Tibial artery (tissue), 4 donors: Measurements from ENCODE around the gene GARNL3.

Experiments
- DNase-seq, 2 donors: peaks; one replicate each; pipeline ENCODE4 v3.0.0-alpha.2; 2019
- H3K27ac ChIP-seq, 2 donors: fragments of 200-600 bp; sonication (generic) in 1 of 2; 1 replicate in 1 of 2; 2 replicates in 1 of 2; pipeline ENCODE4 v1.5.1; 2018 to 2019; ENCODE audit warnings: mild to moderate bottlenecking in 1 of 2
- H3K27me3 ChIP-seq, 2 donors: fragments of 200-600 bp; sonication (generic) in 1 of 2; one replicate each; pipeline versions ENCODE4 v1.5.1 to v1.6.0; 2016 to 2019
- H3K36me3 ChIP-seq, 3 donors: fragments of 200-600 bp; sonication (generic) in 2 of 3; one replicate each; pipeline ENCODE4 v1.5.1; 2016 to 2019; ENCODE audit warnings: mild to moderate bottlenecking in 2 of 3
- H3K4me1 ChIP-seq, 4 donors: fragments of 200-600 bp; sonication (generic) in 2 of 4; 1 replicate in 3 of 4; 2 replicates in 1 of 4; pipeline ENCODE4 v1.5.1; 2016 to 2019
- H3K4me3 ChIP-seq, 2 donors: fragments of 200-600 bp; sonication (generic) in 1 of 2; 1 replicate in 1 of 2; 2 replicates in 1 of 2; pipeline ENCODE4 v1.5.1; 2018 to 2019; ENCODE audit warnings: mild to moderate bottlenecking in 2 of 2
- H3K9me3 ChIP-seq, 3 donors: fragments of 200-600 bp; sonication (generic) in 1 of 3; one replicate each; pipeline ENCODE4 v1.5.1; 2016 to 2019
- CTCF ChIP-seq, 2 experiments: fragments of 200-600 bp in 1 of 2; fragments of 450-650 bp in 1 of 2; IDR thresholded peaks; one replicate each; pipeline ENCODE4 v1.5.1; 2017 to 2019; ENCODE audit warnings: antibody characterized with exemption in 2 of 2, mild to moderate bottlenecking in 1 of 2, moderate library complexity in 1 of 2
- intact Hi-C: fragments of 100-400 bp; cut with DNase I; formaldehyde crosslinking; loops from one replicate; pipeline ENCODE4 v1.15.0; 2023; ENCODE audit warnings: low total_unique reads

Gene GARNL3

GRCh38 chr9:127422787-127423186 lies 158.2 kb downstream of the GARNL3 start:
- H3K4me3 ChIP-seq, result peak overlapping the region; percentile 63 to 88
- DNase-seq, result no peak
- H3K27me3 ChIP-seq, result no peaks in the 10 kb centered on the region
- TF ChIP-seq CTCF (IDR thresholded peaks at IDR 0.05), result no peak
- peaks cover 0 to 40% (median 32%) of the 10 kb centered on the region in 4 donors for H3K4me1 ChIP-seq
- peak overlapping the region; percentile 81 to 87 for H3K27ac ChIP-seq
- intact Hi-C loops, result no loop called here
- no peaks in the 10 kb centered on the region for H3K9me3 ChIP-seq
- no peaks in the 10 kb centered on the region for H3K36me3 ChIP-seq

- intact Hi-C loops, result no loop called here
- Histone ChIP-seq H3K36me3 (peaks cover 0 to 5% (median 0%) of the 10 kb centered on the region in 3 donors), H3K4me1 (peaks cover 0 to 40% (median 29%) of the 10 kb centered on the region in 4 donors), H3K4me3 (peak overlapping the region; percentile 63 to 88), H3K9me3 (no peaks in the 10 kb centered on the region), H3K27ac (peak overlapping the region; percentile 81 to 87), H3K27me3 (no peaks in the 10 kb centered on the region)
- TF ChIP-seq CTCF (IDR thresholded peaks at IDR 0.05), result no peak
- no peak for DNase-seq
Measured at GRCh38 chr9:127423476-127423933, 158.9 kb downstream of the GARNL3 start.

- no peaks in the 10 kb centered on the region for H3K9me3 ChIP-seq
- H3K36me3 ChIP-seq, result peaks cover 4 to 11% (median 5%) of the 10 kb centered on the region in 3 donors
- no peaks in the 10 kb centered on the region for H3K27me3 ChIP-seq
- peaks cover 0 to 40% (median 29%) of the 10 kb centered on the region in 4 donors for H3K4me1 ChIP-seq
- intact Hi-C loops, result no loop called here
- no peak for TF ChIP-seq CTCF (IDR thresholded peaks at IDR 0.05)
- peak; percentile 92 to 96 for DNase-seq
- peak within 1 kb of the TSS; percentile 63 to 88 for H3K4me3 ChIP-seq
- H3K27ac ChIP-seq, result peak within 1 kb of the TSS; percentile 81 to 87
Measured at GRCh38 chr9:127423934-127424675, 159.5 kb downstream of the GARNL3 start, which contains the start of gene ZNF79. Gene ZNF79, plus strand, starts transcription at chr9:127424382. Its CDS starts 406 bp downstream, at chr9:127424788.

- peaks cover 0 to 40% (median 29%) of the 10 kb centered on the region in 4 donors for H3K4me1 ChIP-seq
- peak overlapping the region; percentile 63 to 88 for H3K4me3 ChIP-seq
- intact Hi-C loops, result no loop called here
- H3K36me3 ChIP-seq, result peaks cover 8 to 17% (median 10%) of the 10 kb centered on the region in 3 donors
- peak overlapping the region; percentile 81 to 87 for H3K27ac ChIP-seq
- no peaks in the 10 kb centered on the region for H3K9me3 ChIP-seq
- no peak for TF ChIP-seq CTCF (IDR thresholded peaks at IDR 0.05)
- DNase-seq, result peak in 1 of 2 donors; percentile 39
- H3K27me3 ChIP-seq, result no peaks in the 10 kb centered on the region
Measured at GRCh38 chr9:127424676-127424999, 160.1 kb downstream of the GARNL3 start.

GRCh38 chr9:127426756-127427155 lies 162.2 kb downstream of the GARNL3 start:
- Histone ChIP-seq H3K9me3 (no peaks in the 10 kb centered on the region), H3K4me1 (peaks cover 0 to 40% (median 28%) of the 10 kb centered on the region in 4 donors), H3K27me3 (no peaks in the 10 kb centered on the region), H3K36me3 (peaks cover 15 to 35% (median 20%) of the 10 kb centered on the region in 3 donors), H3K27ac (no peak overlapping the region), H3K4me3 (no peak overlapping the region)
- no peak for TF ChIP-seq CTCF (IDR thresholded peaks at IDR 0.05)
- DNase-seq, result no peak
- intact Hi-C loops, result no loop called here
